ENCODE measurements around the gene PTK6.
"Not testable (repeated sequence)": the region's sequence is repeated elsewhere in the genome, so short reads cannot be mapped to it uniquely, and the experiment has no call there.

The PTK6 gene

DNA sequence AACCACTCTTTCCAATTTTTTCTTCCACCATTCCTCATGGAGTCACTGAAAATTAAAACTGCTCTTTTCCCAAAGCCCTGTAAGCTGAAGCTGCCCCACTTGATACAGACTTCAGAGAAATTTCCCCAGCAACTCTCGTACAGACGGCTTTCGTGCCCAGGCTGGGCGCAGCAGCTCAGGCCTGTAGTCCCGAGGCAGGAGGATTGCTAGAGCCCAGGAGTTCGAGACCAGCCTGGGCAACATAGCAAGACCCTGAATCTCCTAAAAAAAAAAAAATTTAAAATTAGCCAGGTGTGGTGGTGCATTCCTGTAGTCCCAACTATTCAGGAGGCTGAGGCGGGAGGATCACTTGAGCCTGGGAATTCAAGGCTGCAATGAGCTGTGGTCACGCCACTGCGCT is 10.0 kb downstream of the PTK6 start:
- DNase-seq, result no peak

GRCh38 chr20:63525971-63526370 is 11.2 kb downstream of the PTK6 start:
- DNase-seq, result no peak

DNA sequence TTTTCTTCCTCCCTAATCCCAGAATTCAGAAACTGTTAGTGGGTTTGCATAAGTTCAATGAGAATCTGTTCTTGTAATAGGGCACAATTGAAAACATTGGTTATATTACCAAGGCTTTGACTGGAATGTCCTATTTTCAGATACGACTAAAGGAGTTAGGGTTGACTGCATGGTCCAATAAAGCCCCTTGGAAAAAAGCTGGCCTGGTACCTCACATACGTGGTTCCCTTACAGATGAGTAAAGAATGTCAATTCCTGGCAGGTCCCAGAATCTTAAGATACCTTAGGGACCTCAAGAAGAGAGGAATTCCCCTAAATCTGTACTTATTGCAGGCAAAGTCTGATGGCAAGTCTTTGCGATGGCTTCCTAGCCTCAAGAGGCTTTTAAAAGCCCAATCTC is 12.0 kb downstream of the PTK6 start:
- no peak for DNase-seq

DNA sequence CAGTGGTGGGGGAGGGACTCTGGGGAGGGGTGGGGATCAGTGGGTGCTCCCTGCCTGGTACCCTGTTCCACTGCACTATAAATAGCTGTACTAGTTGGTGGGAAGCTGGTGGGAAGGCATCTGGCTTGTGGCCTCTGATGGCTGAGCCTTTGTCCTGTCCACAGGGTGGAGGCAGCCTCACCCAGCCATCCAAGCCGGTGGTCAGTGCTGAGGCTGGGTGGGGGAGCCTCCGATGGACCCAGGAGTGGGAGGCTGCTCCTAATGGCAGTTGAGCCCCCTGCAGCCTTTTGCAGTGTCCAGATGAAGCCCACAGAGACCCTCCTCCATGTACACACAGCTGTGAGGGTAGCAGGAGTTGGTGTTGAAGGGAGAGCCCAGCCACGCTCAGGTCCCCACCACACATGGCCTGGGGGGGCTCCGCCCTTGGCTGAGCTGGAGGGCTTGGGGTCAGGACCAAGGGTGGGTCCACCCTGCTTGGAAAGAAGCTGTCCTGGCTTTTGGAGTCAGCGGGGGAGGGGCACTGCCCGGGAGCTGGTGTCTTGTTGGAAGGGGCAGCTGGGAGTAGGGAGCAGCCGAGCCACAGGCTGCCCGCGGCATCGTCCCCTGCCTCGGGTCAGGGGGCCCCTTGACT is 14.1 kb downstream of the PTK6 start:
- no peak for DNase-seq

DNA sequence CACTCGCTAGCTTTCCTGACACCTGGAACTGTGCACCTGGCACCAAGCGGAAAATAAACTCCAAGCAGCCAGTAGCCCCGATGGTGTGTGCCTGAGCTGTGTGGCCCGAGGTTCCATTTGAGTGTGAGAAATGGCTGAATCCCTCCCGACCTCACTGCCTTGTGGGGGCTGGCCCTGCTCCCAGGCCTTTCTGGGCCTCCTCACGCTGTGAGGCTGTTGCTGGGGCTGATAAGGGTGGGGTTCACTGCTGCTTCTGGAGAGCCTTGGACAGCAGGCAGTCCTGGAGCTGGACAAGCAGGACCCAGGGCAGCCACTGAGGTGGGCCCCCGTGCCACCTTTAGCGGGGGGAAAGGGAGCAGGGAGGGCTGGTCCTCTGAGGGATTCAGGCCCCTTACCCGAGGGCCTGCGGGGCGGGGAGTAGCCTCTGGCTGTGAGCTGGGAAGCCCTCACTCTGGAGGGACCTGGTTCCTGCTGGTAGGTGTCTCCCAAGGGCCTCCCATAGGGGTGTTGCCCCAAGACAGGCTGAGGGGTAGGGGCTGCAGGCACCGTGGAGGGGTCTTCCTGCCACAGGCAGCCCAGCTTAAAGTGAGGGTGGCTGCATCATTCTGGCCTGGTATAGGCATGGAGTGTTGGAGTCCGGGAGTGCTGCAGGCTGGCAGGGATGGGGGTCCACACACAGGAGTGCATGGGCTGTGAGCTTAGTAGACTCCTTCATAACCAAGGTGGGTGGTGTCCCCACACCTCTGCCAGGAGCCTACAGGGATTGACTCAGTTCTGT is 14.9 kb downstream of the PTK6 start:
- no peak for DNase-seq

DNA sequence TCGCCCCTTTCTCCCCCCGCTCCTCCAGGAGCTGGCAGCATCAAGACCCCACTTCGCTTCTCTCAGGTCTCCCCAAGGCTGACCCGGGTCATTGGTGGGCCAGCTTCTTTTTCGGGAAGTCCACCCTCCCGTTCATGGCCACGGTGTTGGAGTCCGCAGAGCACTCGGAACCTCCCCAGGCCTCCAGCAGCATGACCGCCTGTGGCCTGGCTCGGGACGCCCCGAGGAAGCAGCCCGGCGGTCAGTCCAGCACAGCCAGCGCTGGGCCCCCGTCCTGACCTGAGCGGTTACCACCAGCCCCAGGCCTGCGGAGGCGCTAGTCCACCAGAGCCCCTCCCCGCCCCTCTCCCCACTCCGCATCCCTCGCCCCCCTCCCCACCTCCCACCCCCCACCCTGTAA is 15.6 kb downstream of the PTK6 start:
- DNase-seq, result no peak

DNA sequence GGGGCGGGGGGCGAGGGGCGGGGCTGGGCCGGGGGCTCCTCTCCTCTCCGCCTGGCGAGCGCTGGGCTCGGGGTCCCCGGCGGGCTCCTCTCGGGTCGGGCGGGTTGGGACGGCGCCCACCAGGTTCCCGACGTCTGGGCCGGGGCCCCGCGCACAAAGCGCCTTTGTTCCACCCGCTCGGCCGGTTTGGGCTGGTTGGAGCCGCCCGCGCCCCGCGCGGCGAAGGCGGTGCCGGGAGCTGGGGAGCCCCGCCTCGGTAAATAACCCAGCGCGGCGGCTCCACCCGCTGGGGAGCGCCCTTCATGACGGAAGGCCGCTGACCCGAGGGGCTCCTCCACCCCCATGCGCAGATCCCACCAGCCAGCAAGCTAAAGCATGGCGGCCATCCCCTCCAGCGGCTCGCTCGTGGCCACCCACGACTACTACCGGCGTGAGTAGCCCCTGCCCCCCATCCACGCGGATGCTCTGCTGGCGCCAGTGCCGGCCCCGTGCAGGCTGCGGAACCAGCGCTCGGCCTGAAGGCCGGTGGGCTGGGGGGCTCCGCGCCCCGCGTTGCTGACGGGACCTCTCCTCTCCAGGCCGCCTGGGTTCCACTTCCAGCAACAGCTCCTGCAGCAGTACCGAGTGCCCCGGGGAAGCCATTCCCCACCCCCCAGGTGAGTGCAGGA is 16.1 kb downstream of the PTK6 start:
- peak; percentile 58 for DNase-seq

GRCh38 chr20:63520504-63520933 is 16.7 kb downstream of the PTK6 start, which contains the start of gene PPDPF:
Gene PPDPF, plus strand, starts transcription at chr20:63520765. Its CDS starts 544 bp downstream, at chr20:63521309.
- DNase-seq, result peak; percentile 80

DNA sequence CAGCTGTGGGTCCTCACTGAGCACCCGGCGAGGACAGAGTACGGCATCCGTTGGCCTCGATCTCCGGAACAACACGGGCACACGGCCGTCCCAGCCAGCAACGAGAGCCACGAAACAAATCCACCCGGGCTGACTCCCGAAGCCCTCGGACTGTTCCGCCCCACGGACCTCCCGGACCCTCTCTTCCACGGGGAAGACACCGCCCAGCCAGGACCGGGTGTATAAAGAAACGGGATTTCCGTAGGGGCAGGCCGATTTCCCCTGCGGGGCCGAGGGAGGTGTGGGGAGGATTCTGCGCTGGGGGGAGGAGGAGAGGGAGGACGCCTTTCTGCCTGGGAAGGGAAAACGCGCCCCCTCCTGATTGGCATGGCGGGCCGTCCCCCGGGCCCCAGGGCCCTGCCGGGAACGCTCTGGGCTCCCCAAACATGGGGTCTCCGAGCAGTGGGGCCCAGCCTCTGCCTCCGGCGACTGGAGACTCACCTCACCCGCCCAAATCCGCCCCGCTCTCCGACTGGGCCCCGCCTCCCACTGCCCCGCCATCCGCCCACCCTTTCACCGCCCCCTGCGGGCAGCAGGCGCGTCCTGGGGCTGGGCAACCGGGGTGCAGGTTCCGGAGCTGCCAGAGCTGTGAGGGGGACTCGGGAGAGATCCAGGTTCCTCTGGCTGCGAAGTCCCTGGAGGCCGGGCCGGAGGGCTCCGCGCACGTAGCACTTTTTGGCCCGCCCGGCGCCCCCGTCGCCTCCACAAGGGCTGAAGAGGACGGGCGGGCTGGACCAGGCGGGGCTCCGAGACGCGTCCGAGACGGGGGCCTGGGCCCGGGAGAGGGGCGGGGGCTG is 17.3 kb downstream of the PTK6 start:
- DNase-seq, result peak; percentile 57

GRCh38 chr20:63518946-63519667 is 18.1 kb downstream of the PTK6 start:
- no peak for DNase-seq

GRCh38 chr20:63518351-63518861 is 18.8 kb downstream of the PTK6 start:
- no peak for DNase-seq

DNA sequence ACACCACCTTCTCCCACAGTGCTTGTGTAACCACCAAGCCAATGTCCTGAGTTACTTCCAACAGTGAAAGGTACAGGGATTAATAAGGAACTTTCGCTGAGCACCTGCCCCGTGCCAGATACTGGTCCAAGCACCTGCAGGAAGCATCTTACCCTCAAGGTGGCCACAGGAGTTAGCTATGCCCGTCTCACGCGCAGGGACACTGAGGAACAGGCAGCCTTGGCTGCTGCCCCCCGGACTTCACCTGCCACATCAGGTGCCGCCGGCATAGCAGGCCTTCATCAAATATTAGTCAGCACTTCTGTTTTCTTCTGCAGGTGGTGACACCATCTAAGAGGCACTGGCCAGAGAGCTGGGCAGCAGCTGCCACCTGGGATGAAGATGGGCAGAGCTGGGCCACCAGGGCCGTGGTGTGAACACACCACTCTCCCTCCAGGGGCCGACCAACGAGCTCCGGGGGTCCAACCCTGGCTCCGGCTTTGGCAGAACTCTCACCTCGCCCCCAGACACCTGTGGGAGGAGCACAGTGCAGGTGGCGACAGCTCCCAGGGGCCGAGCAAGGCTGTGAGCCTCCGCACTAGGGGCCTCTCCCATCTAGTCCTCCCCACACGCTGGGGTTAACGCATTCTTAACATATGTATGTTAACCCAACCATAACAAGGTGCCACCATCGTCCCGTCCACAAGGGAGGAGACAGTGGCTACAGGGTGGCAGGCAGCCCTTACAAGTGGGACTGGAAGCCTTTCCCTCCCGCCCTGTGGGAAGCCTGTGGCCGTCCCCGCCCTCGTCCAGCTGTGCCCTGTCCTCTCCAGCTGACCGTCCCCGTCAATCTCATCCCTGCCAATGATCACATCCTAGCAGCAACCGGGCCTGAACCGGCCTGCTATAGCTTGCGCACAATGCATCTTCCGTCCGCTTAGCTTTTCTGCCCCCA is 19.5 kb downstream of the PTK6 start:
- DNase-seq, result no peak

DNA sequence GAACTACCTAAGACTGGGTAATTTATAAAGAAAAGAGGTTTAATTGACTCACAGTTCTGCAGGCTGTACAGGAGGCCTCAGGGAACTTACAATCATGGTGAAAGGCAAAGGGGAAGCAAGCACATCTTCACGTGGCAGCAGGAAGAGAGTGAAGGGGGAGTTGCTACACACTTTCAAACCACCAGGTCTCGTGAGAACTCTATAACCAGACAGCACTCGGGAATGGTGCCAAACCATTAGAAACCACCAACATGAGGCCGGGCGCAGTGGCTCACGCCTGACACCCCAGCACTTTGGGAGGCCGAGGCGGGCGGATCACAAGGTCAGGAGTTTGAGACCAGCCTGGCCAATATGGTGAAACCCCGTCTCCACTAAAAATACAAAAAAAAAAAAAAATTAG is 22.7 kb downstream of the PTK6 start:
- not testable (repeated sequence) for DNase-seq

GRCh38 chr20:63513207-63513606 is 24.0 kb downstream of the PTK6 start:
- no peak for DNase-seq

DNA sequence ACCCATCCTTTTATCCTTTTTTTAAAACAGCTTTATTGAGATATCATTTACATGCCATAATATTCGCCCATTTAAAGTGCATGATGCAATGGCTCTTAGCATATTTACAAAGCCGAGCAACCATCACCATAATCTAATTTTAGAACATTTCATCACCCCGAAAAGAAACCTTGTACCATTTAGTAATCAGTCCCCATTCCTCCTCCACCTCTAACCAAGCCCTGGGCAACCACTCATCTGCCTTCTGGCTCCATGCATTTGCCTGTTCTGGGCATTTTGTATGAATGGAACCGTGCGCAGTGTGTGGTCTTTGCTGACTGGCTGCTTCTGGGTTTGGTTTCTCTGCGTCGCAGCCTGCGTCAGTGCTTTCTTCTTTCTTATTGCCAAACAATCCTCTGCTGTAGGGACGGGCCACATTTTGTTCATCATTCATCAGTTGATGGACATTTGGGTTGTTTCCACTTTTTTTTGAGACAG is 28.1 kb downstream of the PTK6 start:
- no peak for DNase-seq

- DNase-seq, result no peak
Measured at GRCh38 chr20:63508072-63508768, 29.0 kb downstream of the PTK6 start.

DNA sequence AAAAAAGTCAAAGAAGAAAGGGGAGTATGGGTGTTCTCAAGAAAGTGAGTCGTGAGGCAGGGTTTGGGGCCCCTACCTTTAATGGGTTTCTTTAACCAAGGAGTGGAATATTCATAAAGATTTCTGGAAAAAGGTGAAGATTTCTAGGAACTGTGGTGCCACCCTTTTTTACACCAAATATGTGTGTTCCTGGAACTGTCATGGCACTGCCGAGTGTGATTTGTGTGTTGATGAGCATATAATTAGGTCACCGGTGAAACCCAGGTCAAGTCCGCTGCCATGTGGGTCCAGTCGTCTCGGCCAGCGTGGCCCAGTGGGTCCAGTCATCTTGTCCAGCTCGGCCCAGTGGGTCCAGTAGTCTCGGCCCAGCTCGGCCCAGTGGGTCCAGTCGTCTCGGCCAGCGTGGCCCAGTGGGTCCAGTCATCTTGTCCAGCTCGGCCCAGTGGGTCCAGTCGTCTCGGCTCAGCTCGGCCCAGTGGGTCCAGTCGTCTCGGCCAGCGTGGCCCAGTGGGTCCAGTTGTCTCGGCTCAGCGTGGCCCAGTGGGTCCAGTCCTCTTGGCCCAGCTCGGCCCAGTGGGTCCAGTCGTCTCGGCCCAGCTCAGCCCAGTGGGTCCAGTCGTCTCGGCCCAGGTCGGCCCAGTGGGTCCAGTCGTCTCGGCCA is 30.0 kb downstream of the PTK6 start:
- DNase-seq, result no peak

DNA sequence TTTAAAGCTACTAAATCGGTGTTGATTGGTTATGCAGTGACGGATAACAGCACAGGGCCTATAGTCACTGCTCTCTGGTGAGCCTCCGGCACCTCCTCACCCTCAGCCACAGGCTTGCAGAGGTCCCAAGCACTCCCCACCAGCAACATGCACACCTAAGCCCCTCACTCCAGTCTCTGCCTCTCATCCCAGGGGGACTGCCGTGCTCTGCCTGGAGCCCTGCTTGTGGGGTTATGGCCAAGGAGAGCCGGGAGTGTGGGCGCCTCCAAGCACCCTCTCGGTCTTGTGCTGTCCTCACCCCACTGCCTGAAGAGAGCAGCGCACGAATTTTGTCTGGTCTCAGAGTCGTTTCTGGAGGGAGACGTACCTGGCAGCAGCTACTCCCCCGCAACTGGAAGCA is 31.5 kb downstream of the PTK6 start:
- DNase-seq, result no peak

DNA sequence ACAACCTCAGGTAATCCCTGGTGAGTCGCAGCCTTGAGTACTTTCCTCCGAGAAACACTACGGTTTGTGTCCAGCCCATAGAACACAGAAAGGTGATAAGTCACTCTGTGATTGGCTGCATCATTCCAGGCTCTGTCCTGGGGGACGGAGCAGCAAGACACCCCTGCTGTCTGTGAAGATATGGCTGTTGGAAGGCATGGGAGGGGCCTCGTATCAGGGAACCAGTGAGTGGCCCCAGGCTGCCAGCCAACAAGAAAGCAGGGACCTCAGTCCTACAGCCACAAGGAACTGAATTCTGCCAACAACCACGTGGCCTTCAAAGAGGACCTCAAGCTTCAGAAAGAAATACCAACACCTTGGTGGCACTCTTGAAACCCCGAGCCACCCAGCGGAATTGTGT is 31.9 kb downstream of the PTK6 start:
- DNase-seq, result no peak

GRCh38 chr20:63504642-63505041 is 32.5 kb downstream of the PTK6 start:
- no peak for DNase-seq

Measured in effector CD4-positive, alpha-beta T cell (primary cell).